KMS-11 (cell line): ENCODE measurements around the gene PEX11B.

Source experiments
- H2AFZ ChIP-seq: fragments of 200-600 bp; sonication (generic); 2 replicates; pipeline ENCODE4 v1.6.1; 2016; ENCODE audit warnings: antibody characterized with exemption, mixed run types, low read depth
- H3K27ac ChIP-seq: fragments of 200-600 bp; sonication (generic); 2 replicates; pipeline ENCODE4 v1.6.1; 2016; ENCODE audit warnings: mild to moderate bottlenecking, mixed run types
- H3K27me3 ChIP-seq: fragments of 200-600 bp; sonication (generic); 2 replicates; pipeline ENCODE4 v1.6.1; 2017; ENCODE audit warnings: mild to moderate bottlenecking, low read depth, mixed run types, moderate library complexity; ENCODE audit not compliant: insufficient read depth
- H3K36me3 ChIP-seq: fragments of 200-600 bp; sonication (generic); 2 replicates; pipeline ENCODE4 v1.6.1; 2017; ENCODE audit warnings: mild to moderate bottlenecking, mixed run types; ENCODE audit not compliant: insufficient read depth
- H3K4me1 ChIP-seq: fragments of 200-600 bp; sonication (generic); 2 replicates; pipeline ENCODE4 v1.6.1; 2016; ENCODE audit warnings: mild to moderate bottlenecking, low read depth, mixed run types; ENCODE audit not compliant: poor library complexity, severe bottlenecking
- H3K4me2 ChIP-seq: fragments of 200-600 bp; sonication (generic); 2 replicates; pipeline ENCODE4 v1.7.0; 2016; ENCODE audit warnings: mild to moderate bottlenecking, mixed run types
- H3K4me3 ChIP-seq: fragments of 200-600 bp; sonication (generic); IDR thresholded peaks from 2 replicates; pipeline ENCODE4 v1.6.1; 2017; ENCODE audit warnings: low read depth, low read length, mixed read lengths; ENCODE audit not compliant: insufficient read depth
- H3K79me2 ChIP-seq: fragments of 200-600 bp; sonication (generic); 2 replicates; pipeline ENCODE4 v1.6.1; 2016; ENCODE audit warnings: low read depth, mixed run types; ENCODE audit not compliant: insufficient read depth
- H3K9ac ChIP-seq: fragments of 200-600 bp; sonication (generic); 2 replicates; pipeline ENCODE4 v1.6.1; 2016; ENCODE audit warnings: mild to moderate bottlenecking, mixed run types
- H4K20me1 ChIP-seq: fragments of 200-600 bp; sonication (generic); 2 replicates; pipeline ENCODE4 v1.6.1; 2016; ENCODE audit warnings: mild to moderate bottlenecking, mixed run types; ENCODE audit not compliant: insufficient read depth
- TF ChIP-seq, protein P1 (sequence below): fragments of 200-600 bp; sonication (generic); conservative IDR thresholded peaks from 2 replicates; pipeline ENCODE4 v1.6.1; 2017; ENCODE audit warnings: low read depth, mild to moderate bottlenecking, antibody characterized with exemption, low read length, moderate library complexity, mixed read lengths

PEX11B gene

DNA sequence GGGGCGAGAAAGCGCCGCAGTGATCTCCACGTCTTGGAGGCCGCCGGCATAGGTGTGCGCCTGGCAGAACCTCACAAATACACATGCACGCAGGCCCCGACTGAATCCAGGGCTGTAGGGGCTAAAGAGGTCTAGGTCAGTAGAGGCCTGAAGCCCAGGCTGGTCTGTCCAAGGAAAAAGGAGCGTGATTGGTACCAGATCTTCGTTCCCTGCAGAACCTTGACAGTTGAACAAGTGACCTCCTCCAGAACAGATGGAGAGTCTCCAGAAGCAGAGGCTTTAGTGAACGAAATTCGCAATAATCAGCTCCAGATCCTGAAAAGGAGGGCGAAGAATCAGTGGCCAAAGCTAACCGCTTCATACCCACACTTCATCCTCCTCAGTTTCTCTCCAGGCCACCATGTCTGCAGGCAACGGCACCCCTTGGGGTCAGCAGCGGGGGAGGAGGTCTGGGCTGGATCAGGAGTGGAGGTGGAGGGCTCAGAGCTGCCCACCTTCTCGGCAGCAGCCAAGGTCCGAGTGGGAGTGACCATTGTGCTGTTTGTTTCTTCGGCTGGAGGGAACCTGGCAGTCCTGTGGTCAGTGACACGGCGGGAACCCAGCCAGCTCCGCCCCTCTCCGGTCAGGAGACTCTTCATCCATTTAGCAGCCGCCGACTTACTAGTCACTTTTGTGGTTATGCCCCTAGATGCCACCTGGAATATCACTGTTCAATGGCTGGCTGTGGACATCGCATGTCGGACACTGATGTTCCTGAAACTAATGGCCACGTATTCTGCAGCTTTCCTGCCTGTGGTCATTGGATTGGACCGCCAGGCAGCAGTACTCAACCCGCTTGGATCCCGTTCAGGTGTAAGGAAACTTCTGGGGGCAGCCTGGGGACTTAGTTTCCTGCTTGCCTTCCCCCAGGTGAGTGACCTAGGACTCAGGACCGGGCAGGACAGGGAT lies 749 bp upstream of the PEX11B start:
- H4K20me1 ChIP-seq, result no peaks in the 10 kb centered on the region
- no peaks in the 10 kb centered on the region for H3K27me3 ChIP-seq
- no peaks in the 10 kb centered on the region for H3K36me3 ChIP-seq
- H3K27ac ChIP-seq, result peak overlapping the region; percentile 38
- TF ChIP-seq, protein P1, sequence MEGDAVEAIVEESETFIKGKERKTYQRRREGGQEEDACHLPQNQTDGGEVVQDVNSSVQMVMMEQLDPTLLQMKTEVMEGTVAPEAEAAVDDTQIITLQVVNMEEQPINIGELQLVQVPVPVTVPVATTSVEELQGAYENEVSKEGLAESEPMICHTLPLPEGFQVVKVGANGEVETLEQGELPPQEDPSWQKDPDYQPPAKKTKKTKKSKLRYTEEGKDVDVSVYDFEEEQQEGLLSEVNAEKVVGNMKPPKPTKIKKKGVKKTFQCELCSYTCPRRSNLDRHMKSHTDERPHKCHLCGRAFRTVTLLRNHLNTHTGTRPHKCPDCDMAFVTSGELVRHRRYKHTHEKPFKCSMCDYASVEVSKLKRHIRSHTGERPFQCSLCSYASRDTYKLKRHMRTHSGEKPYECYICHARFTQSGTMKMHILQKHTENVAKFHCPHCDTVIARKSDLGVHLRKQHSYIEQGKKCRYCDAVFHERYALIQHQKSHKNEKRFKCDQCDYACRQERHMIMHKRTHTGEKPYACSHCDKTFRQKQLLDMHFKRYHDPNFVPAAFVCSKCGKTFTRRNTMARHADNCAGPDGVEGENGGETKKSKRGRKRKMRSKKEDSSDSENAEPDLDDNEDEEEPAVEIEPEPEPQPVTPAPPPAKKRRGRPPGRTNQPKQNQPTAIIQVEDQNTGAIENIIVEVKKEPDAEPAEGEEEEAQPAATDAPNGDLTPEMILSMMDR, result no peak; the same call in 1 of the 2 replicates
- H3K79me2 ChIP-seq, result no peaks in the 10 kb centered on the region
- peak overlapping the region; percentile 77 for H2AFZ ChIP-seq
- peaks cover 24% of the 10 kb centered on the region for H3K4me1 ChIP-seq
- peak overlapping the region; percentile 86 for H3K4me2 ChIP-seq
- peak overlapping the region; percentile 98 for H3K4me3 ChIP-seq
- peak overlapping the region; percentile 46 for H3K9ac ChIP-seq

DNA sequence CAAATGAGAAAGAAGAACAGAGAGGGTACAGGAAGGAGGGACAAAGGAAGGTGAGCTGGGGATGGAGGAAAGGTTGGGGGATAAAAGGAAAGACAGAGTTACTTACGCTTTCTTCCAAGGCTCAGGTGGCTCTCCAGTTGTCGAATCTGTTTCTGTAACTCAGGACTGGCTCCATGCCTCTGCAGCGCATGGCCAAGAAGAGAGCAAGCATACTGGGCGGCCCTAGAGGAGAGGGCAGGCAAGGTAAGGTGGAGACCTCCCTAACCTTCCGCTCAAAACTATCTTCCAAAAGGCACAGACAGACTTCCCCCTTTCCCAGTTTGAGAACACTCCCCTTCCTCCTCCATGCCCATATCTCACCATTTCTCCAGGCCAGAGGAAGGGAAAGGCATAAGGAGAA lies 922 bp downstream of the PEX11B start:
- H3K27me3 ChIP-seq, result no peaks in the 10 kb centered on the region
- H3K9ac ChIP-seq, result peak overlapping the region; percentile 46; the same call in 1 of the 2 replicates
- no peaks in the 10 kb centered on the region for H3K79me2 ChIP-seq
- no peaks in the 10 kb centered on the region for H4K20me1 ChIP-seq
- H3K4me1 ChIP-seq, result peaks cover 24% of the 10 kb centered on the region
- H3K27ac ChIP-seq, result no peak overlapping the region
- no peaks in the 10 kb centered on the region for H3K36me3 ChIP-seq
- peak overlapping the region; percentile 98 for H3K4me3 ChIP-seq
- H2AFZ ChIP-seq, result peak overlapping the region; percentile 77; the same call in 1 of the 2 replicates
- TF ChIP-seq, protein P1, result no peak
- H3K4me2 ChIP-seq, result peak overlapping the region; percentile 86

DNA sequence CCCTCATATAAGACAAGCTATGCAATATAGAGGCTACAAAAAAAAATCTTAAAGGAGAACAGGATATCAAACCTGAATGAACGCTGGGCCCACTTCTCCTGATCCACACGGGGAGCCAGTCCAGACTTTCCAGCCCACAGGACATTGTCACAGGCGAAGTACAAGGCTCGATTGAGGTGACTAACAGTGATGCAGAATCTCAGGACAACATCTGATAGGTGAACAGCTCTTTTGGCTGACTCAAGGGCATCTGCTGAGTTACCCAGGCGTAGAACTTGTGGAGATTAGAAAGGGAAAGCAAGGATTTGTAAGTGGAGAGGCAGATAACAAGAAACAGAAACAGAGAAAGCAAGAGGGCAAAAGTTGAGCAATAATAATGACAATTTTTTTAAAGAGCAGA lies 1.8 kb downstream of the PEX11B start:
- H3K4me3 ChIP-seq, result no peak overlapping the region

DNA sequence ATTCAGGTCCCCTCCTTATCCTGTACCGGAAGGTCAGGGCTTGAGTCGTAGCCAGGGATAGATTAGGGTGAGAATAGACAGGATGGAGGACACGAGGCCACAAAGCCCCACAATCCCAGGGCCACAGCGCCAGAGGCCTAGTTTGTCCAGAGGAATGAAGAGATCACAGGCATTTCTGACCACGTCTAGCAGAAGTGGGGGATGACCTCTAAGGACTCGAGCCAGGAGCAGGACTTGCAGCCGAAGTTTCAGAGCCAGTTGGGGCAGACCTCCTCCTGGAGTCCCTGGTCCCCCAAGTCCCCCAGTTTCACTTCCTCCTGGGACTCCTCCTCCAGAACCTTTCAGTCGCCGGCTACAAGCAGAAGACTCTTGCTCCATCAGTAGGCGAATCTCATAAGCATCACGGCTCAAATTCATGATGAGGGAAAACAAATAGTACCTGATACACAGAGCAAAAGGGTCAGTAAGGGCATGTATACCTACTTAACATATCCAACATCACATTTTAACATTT lies 6.3 kb downstream of the PEX11B start:
- Histone ChIP-seq H3K36me3 (no peaks in the 10 kb centered on the region), H3K4me2 (no peak overlapping the region), H3K79me2 (no peaks in the 10 kb centered on the region), H2AFZ (no peak overlapping the region), H4K20me1 (no peaks in the 10 kb centered on the region), H3K4me3 (no peak overlapping the region), H3K27me3 (no peaks in the 10 kb centered on the region), H3K4me1 (peaks cover 5% of the 10 kb centered on the region), H3K9ac (no peak overlapping the region), H3K27ac (no peak overlapping the region)
- TF ChIP-seq, protein P1, result no peak

More for the DNA sequence above, 1.8 kb downstream of the PEX11B start:
- Histone ChIP-seq H3K79me2 (no peaks in the 10 kb centered on the region), H3K27me3 (no peaks in the 10 kb centered on the region), H2AFZ (no peak overlapping the region), H3K4me2 (no peak overlapping the region; the same call in 1 of the 2 replicates), H3K4me1 (peaks cover 24% of the 10 kb centered on the region), H3K27ac (no peak overlapping the region), H3K9ac (no peak overlapping the region), H3K36me3 (no peaks in the 10 kb centered on the region), H4K20me1 (no peaks in the 10 kb centered on the region)
- TF ChIP-seq, protein P1, result no peak
